IMR-90 (cell line): Measurements from ENCODE around the gene FARS2. TPM values are rescaled to one million over a fixed set of nuclear protein-coding genes. Genes with fewer than 3 reads are reported as not detected.

ENCODE experiments used
- ATAC-seq: fragments of 200-7000 bp; cut with Tn5 transposase; 2 replicates; pipeline ENCODE4 v1.9.1; 2020; ENCODE audit warnings: low read depth, mild to moderate bottlenecking, moderate library complexity
- BruUV-seq: library from RNA; stranded (reverse); fragments of 400-500 nt; replicated peaks from 2 replicates; lab custom pipeline; 2021; lab: Mats Ljungman, UMichigan
- CTCF ChIA-PET: fragments of 300-600 bp; formaldehyde crosslinking; extraction: SDS; loops from one replicate; lab custom pipeline; 2021; ENCODE audit warnings: antibody characterized with exemption; lab: Yijun Ruan, JAX
- POLR2A ChIA-PET: fragments of 300-600 bp; sonication (Branson Sonifier 250); formaldehyde crosslinking; loops from one replicate; lab custom pipeline; 2022; ENCODE audit warnings: antibody characterized with exemption; ENCODE audit not compliant: unreplicated experiment; lab: Charles Lee
- DNase-seq: peaks from one replicate; pipeline ENCODE4 v3.0.0; 2013
- H2AFZ ChIP-seq: replicated peaks from 2 replicates; pipeline ENCODE3; 2013; ENCODE audit warnings: low read length, mild to moderate bottlenecking; ENCODE audit not compliant: poor library complexity
- H2AK5ac ChIP-seq: 2 replicates; pipeline ENCODE4 v1.6.1; 2013; ENCODE audit warnings: low read depth, low read length, inconsistent platforms
- H2AK9ac ChIP-seq: replicated peaks from 2 replicates; pipeline ENCODE3; 2013; ENCODE audit warnings: mild to moderate bottlenecking, low read depth, low read length, moderate library complexity; ENCODE audit not compliant: poor library complexity
- H2BK120ac ChIP-seq: 2 replicates; pipeline ENCODE4 v1.6.1; 2013; ENCODE audit warnings: low read depth, low read length, inconsistent platforms
- H2BK15ac ChIP-seq: 3 replicates; pipeline ENCODE4 v1.6.1; 2013; ENCODE audit warnings: low read depth, low read length, inconsistent platforms
- H2BK20ac ChIP-seq: 2 replicates; pipeline ENCODE4 v1.6.1; 2013; ENCODE audit warnings: low read depth, mild to moderate bottlenecking, inconsistent platforms, low read length, moderate library complexity
- H2BK5ac ChIP-seq: 2 replicates; pipeline ENCODE4 v1.6.1; 2013; ENCODE audit warnings: mild to moderate bottlenecking, low read depth, low read length, inconsistent platforms; ENCODE audit not compliant: poor library complexity, severe bottlenecking
- H3K14ac ChIP-seq: replicated peaks from 2 replicates; pipeline ENCODE4 v1.6.1; 2013; ENCODE audit warnings: low read depth, low read length, inconsistent platforms
- H3K18ac ChIP-seq: 2 replicates; pipeline ENCODE4 v1.6.1; 2013; ENCODE audit warnings: low read depth, low read length, control low read depth
- H3K23ac ChIP-seq: 2 replicates; pipeline ENCODE4 v1.6.1; 2013; ENCODE audit warnings: low read depth, low read length, inconsistent platforms
- H3K27ac ChIP-seq: 2 replicates; pipeline ENCODE4 v1.5.1; 2013; ENCODE audit warnings: mild to moderate bottlenecking, control low read depth, low read length; ENCODE audit not compliant: insufficient read depth
- H3K27me3 ChIP-seq: 2 replicates; pipeline ENCODE4 v1.6.1; 2013; ENCODE audit warnings: low read length; ENCODE audit not compliant: control insufficient read depth, insufficient read depth
- H3K36me3 ChIP-seq: 2 replicates; pipeline ENCODE4 v1.6.1; 2013; ENCODE audit warnings: low read length, mixed read lengths; ENCODE audit not compliant: control insufficient read depth, insufficient read depth
- H3K4ac ChIP-seq: 2 replicates; pipeline ENCODE4 v1.6.1; 2013; ENCODE audit warnings: low read depth, low read length, inconsistent platforms
- H3K4me1 ChIP-seq: 2 replicates; pipeline ENCODE4 v1.6.1; 2013; ENCODE audit warnings: low read length, mixed read lengths; ENCODE audit not compliant: control insufficient read depth, insufficient read depth
- H3K4me2 ChIP-seq: 2 replicates; pipeline ENCODE4 v1.6.1; 2013; ENCODE audit warnings: low read depth, mild to moderate bottlenecking, control low read depth, low read length, moderate library complexity
- H3K4me3 ChIP-seq: 2 replicates; pipeline ENCODE4 v1.5.1; 2013; ENCODE audit warnings: low read depth, mild to moderate bottlenecking, control low read depth, low read length, moderate library complexity; ENCODE audit not compliant: insufficient read depth
- H3K56ac ChIP-seq: 2 replicates; pipeline ENCODE4 v1.6.1; 2013; ENCODE audit warnings: low read length, inconsistent platforms; ENCODE audit not compliant: insufficient read depth; ENCODE audit errors: extremely low read depth
- H3K79me1 ChIP-seq, 2 experiments: 2 replicates each; pipeline ENCODE4 v1.6.1; 2013; ENCODE audit warnings: low read length in 2 of 2, inconsistent platforms in 1 of 2, low read depth in 1 of 2
- H3K9ac ChIP-seq: 2 replicates; pipeline ENCODE4 v1.6.1; 2013; ENCODE audit warnings: low read depth, low read length, control low read depth
- H3K9me1 ChIP-seq: 2 replicates; pipeline ENCODE4 v1.6.1; 2013; ENCODE audit warnings: low read length, inconsistent platforms; ENCODE audit not compliant: insufficient read depth
- H3K9me3 ChIP-seq: 2 replicates; pipeline ENCODE4 v1.6.1; 2013; ENCODE audit warnings: low read length; ENCODE audit not compliant: control insufficient read depth, insufficient read depth
- H4K20me1 ChIP-seq: 2 replicates; pipeline ENCODE4 v1.6.1; 2013; ENCODE audit warnings: low read length, inconsistent platforms; ENCODE audit not compliant: insufficient read depth
- H4K5ac ChIP-seq: 2 replicates; pipeline ENCODE4 v1.6.1; 2013; ENCODE audit warnings: mild to moderate bottlenecking, low read depth, low read length, control low read depth
- H4K8ac ChIP-seq, 2 experiments: 2 replicates each; pipeline ENCODE4 v1.6.1; 2013; ENCODE audit warnings: low read depth in 2 of 2, low read length in 2 of 2, control low read depth in 1 of 2, inconsistent platforms in 1 of 2
- H4K91ac ChIP-seq: 2 replicates; pipeline ENCODE4 v1.6.1; 2013; ENCODE audit warnings: low read depth, low read length, inconsistent platforms; ENCODE audit not compliant: insufficient read depth
- BHLHE40 ChIP-seq: fragments of 150-350 bp; IDR thresholded peaks from 2 replicates; pipeline ENCODE4 v1.6.1; 2016; ENCODE audit warnings: mild to moderate bottlenecking, low read depth, low read length
- CTCF ChIP-seq: conservative IDR thresholded peaks from 2 replicates; pipeline ENCODE4 v1.5.1; 2012; ENCODE audit warnings: mild to moderate bottlenecking, low read depth, low read length, improper control_type of control experiment
- FOS ChIP-seq: fragments of 150-350 bp; IDR thresholded peaks from 2 replicates; pipeline ENCODE4 v1.6.1; 2016; ENCODE audit warnings: low read depth, low read length
- MAFK ChIP-seq: IDR thresholded peaks from 2 replicates; pipeline ENCODE4 v1.6.1; 2012; ENCODE audit warnings: low read depth, low read length, improper control_type of control experiment
- MXI1 ChIP-seq: IDR thresholded peaks from 2 replicates; pipeline ENCODE4 v1.6.1; 2012; ENCODE audit warnings: low read depth, mild to moderate bottlenecking, low read length, moderate library complexity, borderline replicate concordance
- POLR2A ChIP-seq: IDR thresholded peaks from 2 replicates; pipeline ENCODE4 v1.6.1; 2012; ENCODE audit warnings: mild to moderate bottlenecking, low read depth, low read length
- RAD21 ChIP-seq: IDR thresholded peaks from 2 replicates; pipeline ENCODE4 v1.6.1; 2012; ENCODE audit warnings: low read length, improper control_type of control experiment
- RCOR1 ChIP-seq: IDR thresholded peaks from 2 replicates; pipeline ENCODE4 v1.6.1; 2012; ENCODE audit warnings: mild to moderate bottlenecking, low read length, improper control_type of control experiment; ENCODE audit not compliant: insufficient replicate concordance
- RFX5 ChIP-seq: IDR thresholded peaks from 2 replicates; pipeline ENCODE4 v1.8.0; 2012; ENCODE audit warnings: low read depth, mild to moderate bottlenecking, low read length, moderate library complexity
- SMC3 ChIP-seq: fragments of 150-350 bp; IDR thresholded peaks from 2 replicates; pipeline ENCODE4 v1.6.1; 2016; ENCODE audit warnings: low read depth, mild to moderate bottlenecking, antibody characterized with exemption, low read length, moderate library complexity
- USF2 ChIP-seq: fragments of 150-350 bp; IDR thresholded peaks from 2 replicates; pipeline ENCODE4 v1.6.1; 2017; ENCODE audit warnings: mild to moderate bottlenecking, antibody characterized with exemption, low read length, low read depth
- dilution Hi-C: fragments of 300-500 bp; cut with HindIII; formaldehyde crosslinking; loops from one replicate; pipeline ENCODE4 v1.14.3; 2018; ENCODE audit warnings: low sequenced_read_pairs; ENCODE audit not compliant: unreplicated experiment
- in situ Hi-C: fragments of 300-500 bp; cut with MboI; formaldehyde crosslinking; loops from 3 replicates; pipeline ENCODE4 v1.14.3; 2019; ENCODE audit warnings: low sequenced_read_pairs, inconsistent platforms, mixed read lengths
- intact Hi-C: fragments of 100-400 bp; cut with micrococcal nuclease; formaldehyde crosslinking; loops from 2 replicates; pipeline ENCODE4 v1.10.0; 2022
- polyA plus RNA-seq, 3 experiments: library from polyadenylated mRNA; depleted of rRNA; stranded (reverse); fragments of >200 nt; gene quantifications; 2 replicates each; pipeline ENCODE4 v1.2.3, GENCODE V29; 2012; ENCODE audit warnings: low replicate concordance in 1 of 3
- total RNA-seq: library from RNA; depleted of rRNA; stranded (reverse); fragments of >200 nt; gene quantifications from 2 replicates; pipeline ENCODE4 v1.2.3, GENCODE V29; 2012

The FARS2 gene
- total and polyA plus RNA-seq, 2 of the 4 experiments (the other 2 are of a cell fraction), result 12.1 to 28.9 TPM

- ChIA-PET POLR2A (no interaction called here), CTCF (no interaction called here)
- Histone ChIP-seq H3K23ac (no peak overlapping the region), H2BK20ac (no peak overlapping the region), H3K79me1 (peaks cover 25 to 36% of the 10 kb centered on the region in 2 experiments), H3K4me2 (no peak overlapping the region), H3K4me3 (no peak overlapping the region), H4K20me1 (peaks cover 24% of the 10 kb centered on the region), H2BK15ac (no peak overlapping the region), H3K9me1 (peaks cover 14% of the 10 kb centered on the region), H3K4ac (no peak overlapping the region), H3K27ac (no peak overlapping the region), H4K91ac (no peak overlapping the region), H3K18ac (no peak overlapping the region), H4K8ac (no peak overlapping the region), H3K36me3 (no peaks in the 10 kb centered on the region), H2BK5ac (no peak overlapping the region), H2AFZ (no peak overlapping the region), H2AK5ac (no peak overlapping the region), H2BK120ac (no peak overlapping the region), H3K9ac (no peak overlapping the region), H2AK9ac (no peak overlapping the region), H3K56ac (no peak overlapping the region), H3K27me3 (no peaks in the 10 kb centered on the region), H4K5ac (no peak overlapping the region), H3K9me3 (no peaks in the 10 kb centered on the region), H3K4me1 (peaks cover 8% of the 10 kb centered on the region), H3K14ac (no peak overlapping the region)
- in situ Hi-C loops (no loop called here), dilution Hi-C loops (no loop called here), intact Hi-C loops (no loop called here)
- DNase-seq, result no peak
- TF ChIP-seq FOS, result no peak
- TF ChIP-seq RCOR1, result no peak
- no peak for TF ChIP-seq RAD21
- no peak for TF ChIP-seq USF2
- TF ChIP-seq RFX5, result no peak
- no peak for TF ChIP-seq BHLHE40
- no peak for TF ChIP-seq MAFK
- no peak for TF ChIP-seq POLR2A
- no peak for TF ChIP-seq SMC3
- no peak for TF ChIP-seq MXI1
- TF ChIP-seq CTCF, result no peak
- BruUV-seq, result no TSS peak
- ATAC-seq, result no peak
These were observed 29.2 kb downstream of the FARS2 start for GRCh38 chr6:5290500-5290899.
